T-helper 2 cell treated with Interferon-gamma antibody and Interleukin-4, amounts not matched to agents 5 μg/mL and 100 μg/mL, for 36 hours (primary cell): ENCODE data around the gene IFIT1B.
"Not testable (repeated sequence)": the region's sequence is repeated elsewhere in the genome, so short reads cannot be mapped to it uniquely, and the experiment has no call there.

Experiments used
- DNase-seq: peaks from one replicate; pipeline ENCODE4 v3.0.0; 2021; ENCODE audit warnings: low spot score
- H3K27ac Mint-ChIP-seq: one replicate; pipeline ENCODE4 v1.8.0; 2021; ENCODE audit warnings: mild to moderate bottlenecking, mixed read lengths
- H3K27me3 Mint-ChIP-seq: one replicate; pipeline ENCODE4 v1.8.0; 2021; ENCODE audit warnings: low read depth, mixed read lengths
- H3K36me3 Mint-ChIP-seq: one replicate; pipeline ENCODE4 v1.8.0; 2021; ENCODE audit warnings: low read depth, mixed read lengths
- H3K4me1 Mint-ChIP-seq: one replicate; pipeline ENCODE4 v1.8.0; 2021; ENCODE audit warnings: low read depth, mixed read lengths
- H3K4me3 Mint-ChIP-seq: one replicate; pipeline ENCODE4 v1.8.0; 2022; ENCODE audit warnings: mild to moderate bottlenecking, moderate library complexity, mixed read lengths
- H3K9me3 Mint-ChIP-seq: one replicate; pipeline ENCODE4 v1.8.0; 2021; ENCODE audit warnings: mixed read lengths

IFIT1B gene

DNA sequence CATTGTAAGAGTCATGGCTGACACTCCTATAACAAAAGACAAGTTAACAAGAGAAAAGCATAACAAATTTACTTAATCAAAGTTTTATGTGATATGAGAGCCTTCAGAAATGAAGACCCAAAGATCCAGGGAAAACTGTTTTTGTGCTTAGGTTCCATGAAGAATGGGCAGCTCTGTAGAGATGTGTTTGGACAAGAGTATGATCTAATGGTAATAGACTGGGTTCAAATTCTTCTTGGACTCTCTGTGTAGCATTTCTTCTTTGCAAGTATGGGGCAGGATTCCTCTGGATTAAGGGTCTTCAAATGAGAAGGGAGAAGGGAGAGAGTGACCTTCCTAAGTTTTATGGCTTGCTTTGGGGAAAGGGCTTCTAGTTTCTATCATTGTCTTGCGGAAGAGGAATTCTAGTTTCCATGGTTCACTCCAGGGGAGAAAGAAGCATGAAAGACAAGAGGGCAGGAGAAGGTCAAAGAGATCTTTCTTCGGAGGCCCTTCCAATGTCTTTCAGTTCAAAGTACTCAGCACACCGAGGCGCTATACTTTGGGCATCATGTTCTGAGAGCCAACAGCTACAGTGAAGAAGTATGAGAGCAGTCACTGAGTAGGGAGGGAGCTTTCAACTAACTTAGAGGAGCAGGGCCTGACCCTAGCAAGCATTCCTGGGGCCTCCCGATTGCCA is 34.6 kb upstream of the IFIT1B start:
- H3K4me1 Mint-ChIP-seq = no peaks in the 10 kb centered on the region

DNA sequence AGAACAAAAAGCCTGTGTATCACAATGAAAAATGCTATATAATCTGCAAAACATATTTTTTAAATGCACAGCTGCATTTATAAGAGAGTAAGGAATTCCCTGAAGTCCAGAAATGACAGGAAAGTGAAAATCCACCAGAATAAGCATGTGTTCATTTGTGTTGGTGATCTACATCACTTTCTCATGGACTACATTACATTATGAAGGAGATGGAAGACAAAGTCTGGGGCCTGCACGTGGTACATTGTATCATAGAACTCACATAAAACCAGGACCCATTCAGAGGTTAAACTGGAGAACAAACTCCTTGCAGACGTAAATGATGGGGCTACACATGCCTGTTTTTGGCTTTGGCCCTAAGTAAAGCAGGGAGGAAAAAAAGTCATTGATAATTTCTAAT is 33.7 kb upstream of the IFIT1B start:
- no peaks in the 10 kb centered on the region for H3K4me1 Mint-ChIP-seq
- H3K36me3 Mint-ChIP-seq = peaks cover 13% of the 10 kb centered on the region
- H3K4me3 Mint-ChIP-seq = no peak overlapping the region
- peaks cover 80% of the 10 kb centered on the region for H3K27me3 Mint-ChIP-seq
- DNase-seq = no peak
- H3K27ac Mint-ChIP-seq = no peak overlapping the region
- H3K9me3 Mint-ChIP-seq = no peaks in the 10 kb centered on the region

More for the DNA sequence above, 34.6 kb upstream of the IFIT1B start:
- no peak overlapping the region for H3K27ac Mint-ChIP-seq
- H3K36me3 Mint-ChIP-seq = peaks cover 22% of the 10 kb centered on the region
- DNase-seq = no peak
- no peak overlapping the region for H3K4me3 Mint-ChIP-seq
- no peaks in the 10 kb centered on the region for H3K9me3 Mint-ChIP-seq
- H3K27me3 Mint-ChIP-seq = peaks cover 80% of the 10 kb centered on the region

DNA sequence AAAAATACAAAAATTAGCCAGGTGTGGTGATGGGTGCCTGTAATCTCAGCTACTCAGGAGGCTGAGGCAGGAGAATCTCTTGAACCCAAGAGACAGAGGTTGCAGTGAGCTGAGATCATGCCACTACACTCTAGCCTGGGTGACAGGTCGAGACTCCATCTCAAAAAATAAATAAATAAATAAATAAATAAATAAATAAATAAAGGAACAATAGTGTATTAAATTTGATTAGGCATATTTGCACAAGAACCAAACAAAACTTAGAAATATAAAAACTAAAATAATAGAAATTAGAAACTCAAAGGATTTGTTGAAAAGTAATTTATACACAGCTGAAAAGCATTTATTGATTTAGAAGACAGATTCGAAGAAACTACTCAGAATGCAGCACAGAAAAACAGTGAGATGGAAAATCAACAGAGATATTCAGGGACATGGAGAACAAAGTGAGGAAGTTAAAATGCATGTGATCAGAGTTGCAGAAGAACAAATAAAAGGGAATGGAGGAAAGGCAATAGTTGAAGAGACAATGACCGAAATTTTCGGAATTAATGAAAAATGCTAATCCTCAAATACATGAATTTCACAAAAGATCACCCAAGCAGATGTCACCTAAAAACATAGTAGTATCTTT is 32.4 kb upstream of the IFIT1B start:
- peaks cover 1% of the 10 kb centered on the region for H3K4me1 Mint-ChIP-seq
- H3K4me3 Mint-ChIP-seq = no peak overlapping the region
- DNase-seq = no peak
- H3K9me3 Mint-ChIP-seq = no peaks in the 10 kb centered on the region
- peaks cover 80% of the 10 kb centered on the region for H3K27me3 Mint-ChIP-seq
- peaks cover 5% of the 10 kb centered on the region for H3K36me3 Mint-ChIP-seq
- H3K27ac Mint-ChIP-seq = no peak overlapping the region

GRCh38 chr10:89346405-89347254 is 31.2 kb upstream of the IFIT1B start:
- H3K4me3 Mint-ChIP-seq = no peak overlapping the region
- peaks cover 11% of the 10 kb centered on the region for H3K4me1 Mint-ChIP-seq
- no peak for DNase-seq
- H3K27me3 Mint-ChIP-seq = peaks cover 80% of the 10 kb centered on the region
- no peak overlapping the region for H3K27ac Mint-ChIP-seq
- H3K36me3 Mint-ChIP-seq = no peaks in the 10 kb centered on the region
- H3K9me3 Mint-ChIP-seq = no peaks in the 10 kb centered on the region

GRCh38 chr10:89347701-89348457 is 30.0 kb upstream of the IFIT1B start:
- H3K36me3 Mint-ChIP-seq = no peaks in the 10 kb centered on the region
- peaks cover 84% of the 10 kb centered on the region for H3K27me3 Mint-ChIP-seq

GRCh38 chr10:89348481-89348880 is 29.4 kb upstream of the IFIT1B start:
- no peaks in the 10 kb centered on the region for H3K9me3 Mint-ChIP-seq
- H3K27ac Mint-ChIP-seq = no peak overlapping the region
- H3K4me1 Mint-ChIP-seq = peaks cover 19% of the 10 kb centered on the region
- no peak for DNase-seq
- peaks cover 83% of the 10 kb centered on the region for H3K27me3 Mint-ChIP-seq
- no peaks in the 10 kb centered on the region for H3K36me3 Mint-ChIP-seq
- H3K4me3 Mint-ChIP-seq = no peak overlapping the region

More at GRCh38 chr10:89347701-89348457, 30.0 kb upstream of the IFIT1B start:
- no peak overlapping the region for H3K4me3 Mint-ChIP-seq
- DNase-seq = no peak
- peaks cover 19% of the 10 kb centered on the region for H3K4me1 Mint-ChIP-seq
- H3K9me3 Mint-ChIP-seq = no peaks in the 10 kb centered on the region
- H3K27ac Mint-ChIP-seq = no peak overlapping the region

- H3K4me1 Mint-ChIP-seq = peaks cover 19% of the 10 kb centered on the region
- no peaks in the 10 kb centered on the region for H3K36me3 Mint-ChIP-seq
- H3K27ac Mint-ChIP-seq = no peak overlapping the region
- H3K4me3 Mint-ChIP-seq = no peak overlapping the region
- H3K27me3 Mint-ChIP-seq = peaks cover 81% of the 10 kb centered on the region
- no peak for DNase-seq
- no peaks in the 10 kb centered on the region for H3K9me3 Mint-ChIP-seq
Observed at GRCh38 chr10:89348975-89349374, 28.9 kb upstream of the IFIT1B start.

DNA sequence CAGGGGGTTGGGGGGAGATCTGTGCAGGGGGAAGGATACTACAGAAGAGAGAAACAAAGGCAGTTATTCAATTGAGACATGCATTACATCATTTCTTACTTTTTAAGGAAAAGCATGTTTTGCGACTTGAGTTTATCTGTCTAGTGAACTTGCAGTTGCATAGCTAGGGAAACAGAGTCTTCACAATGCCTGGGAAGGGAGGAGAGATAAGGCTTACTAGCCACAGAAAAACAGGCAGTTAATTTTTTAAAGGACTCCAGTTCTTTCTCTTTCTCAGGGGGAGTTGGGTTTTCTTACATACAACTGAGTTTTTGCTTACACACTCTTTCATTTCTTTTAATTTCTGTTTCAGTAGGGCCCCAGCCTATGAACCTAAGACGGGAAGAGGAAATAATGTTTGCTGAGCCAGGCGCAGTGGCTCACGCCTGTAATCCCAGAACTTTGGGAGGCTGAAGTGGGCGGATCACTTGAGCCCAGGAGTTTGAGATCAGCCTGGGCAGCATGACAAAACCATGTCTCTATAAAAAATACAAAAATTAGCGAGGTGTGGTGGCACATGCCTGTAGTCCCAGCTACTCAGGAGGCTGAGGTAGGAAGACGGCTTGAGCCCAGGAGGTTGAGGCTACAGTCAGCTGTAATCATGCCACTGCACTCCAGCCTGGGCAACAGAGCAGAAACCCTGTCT is 27.1 kb upstream of the IFIT1B start:
- not testable (repeated sequence) for DNase-seq, H3K36me3 Mint-ChIP-seq, H3K9me3 Mint-ChIP-seq, H3K27ac Mint-ChIP-seq
- peaks cover 80% of the 10 kb centered on the region for H3K27me3 Mint-ChIP-seq
- peaks cover 19% of the 10 kb centered on the region for H3K4me1 Mint-ChIP-seq
- H3K4me3 Mint-ChIP-seq = peak overlapping the region; percentile 5

GRCh38 chr10:89351412-89351779 is 26.5 kb upstream of the IFIT1B start:
- Mint-ChIP-seq H3K4me3 (no peak overlapping the region), H3K27ac (no peak overlapping the region), H3K9me3 (no peaks in the 10 kb centered on the region), H3K36me3 (no peaks in the 10 kb centered on the region), H3K4me1 (peaks cover 19% of the 10 kb centered on the region), H3K27me3 (peaks cover 77% of the 10 kb centered on the region)
- DNase-seq = no peak

DNA sequence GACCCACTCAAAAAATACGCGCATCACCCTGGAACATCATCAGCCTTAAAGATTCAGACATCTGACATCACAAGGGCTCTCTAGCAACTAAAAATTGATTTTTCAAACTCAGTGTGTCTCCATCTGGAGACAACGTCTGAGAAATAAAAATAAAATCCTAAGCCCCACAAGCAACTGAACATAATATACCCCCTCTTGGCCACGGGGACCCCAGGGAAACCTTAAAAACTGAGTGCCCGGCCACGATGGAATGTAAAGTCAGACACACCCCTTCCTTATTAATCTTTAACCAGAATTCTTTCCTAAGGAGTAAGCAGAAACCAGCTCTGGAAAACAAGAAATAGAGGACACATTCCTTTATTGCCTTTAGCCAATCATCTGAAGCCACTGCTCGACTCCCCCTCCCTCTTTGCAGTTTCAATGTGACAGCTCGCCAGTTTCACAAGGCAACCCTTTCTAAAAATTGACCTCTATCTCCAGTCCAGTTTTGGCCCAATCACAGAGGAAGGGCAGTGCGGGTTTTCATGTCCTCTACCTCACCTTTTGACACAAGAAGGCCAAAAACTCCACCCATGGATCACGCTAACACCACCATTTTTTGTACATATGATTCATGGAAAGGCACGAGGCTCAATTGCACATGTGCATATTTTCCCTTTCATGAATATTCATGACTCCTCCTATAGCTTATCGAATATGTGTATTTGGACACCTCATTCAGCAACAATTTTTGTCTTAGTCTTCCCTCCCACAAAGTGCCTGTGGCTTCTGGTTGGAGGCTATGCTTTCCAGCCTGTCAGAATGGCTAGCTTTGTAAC is 25.9 kb upstream of the IFIT1B start:
- DNase-seq = no peak
- H3K9me3 Mint-ChIP-seq = no peaks in the 10 kb centered on the region
- peaks cover 76% of the 10 kb centered on the region for H3K27me3 Mint-ChIP-seq
- H3K4me1 Mint-ChIP-seq = peaks cover 19% of the 10 kb centered on the region
- no peak overlapping the region for H3K4me3 Mint-ChIP-seq
- H3K27ac Mint-ChIP-seq = no peak overlapping the region
- no peaks in the 10 kb centered on the region for H3K36me3 Mint-ChIP-seq

GRCh38 chr10:89352802-89353201 is 25.1 kb upstream of the IFIT1B start:
- Mint-ChIP-seq H3K36me3 (no peaks in the 10 kb centered on the region), H3K4me1 (peaks cover 19% of the 10 kb centered on the region), H3K4me3 (no peak overlapping the region), H3K9me3 (no peaks in the 10 kb centered on the region), H3K27ac (no peak overlapping the region), H3K27me3 (peaks cover 73% of the 10 kb centered on the region)
- no peak for DNase-seq

DNA sequence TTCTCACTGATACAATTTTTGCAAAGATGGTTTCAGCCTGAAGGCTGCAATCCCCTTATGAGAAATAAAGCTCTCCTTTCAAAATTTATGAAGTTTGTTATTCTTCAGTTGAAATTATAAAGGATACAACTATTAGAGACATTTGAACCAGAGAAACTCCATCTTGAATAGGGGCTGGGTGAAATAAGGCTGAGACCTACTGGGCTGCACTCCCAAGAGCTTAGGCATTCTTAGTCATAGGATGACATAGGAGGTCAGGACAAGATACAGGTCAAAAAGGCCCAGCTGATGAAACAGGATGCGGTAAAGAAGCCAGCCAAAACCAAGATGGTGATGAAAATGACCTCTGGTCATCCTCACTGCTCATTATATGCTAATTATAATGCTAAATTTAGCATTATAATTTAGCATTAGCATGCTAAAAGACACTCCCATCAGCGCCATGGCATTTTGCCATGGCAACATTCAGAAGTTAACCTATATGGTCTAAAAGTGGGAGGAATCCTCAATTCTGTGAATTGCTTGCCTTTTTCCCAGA is 22.4 kb upstream of the IFIT1B start:
- H3K9me3 Mint-ChIP-seq = no peaks in the 10 kb centered on the region
- H3K27me3 Mint-ChIP-seq = peaks cover 62% of the 10 kb centered on the region
- DNase-seq = no peak
- H3K4me1 Mint-ChIP-seq = peaks cover 18% of the 10 kb centered on the region
- no peak overlapping the region for H3K4me3 Mint-ChIP-seq
- H3K27ac Mint-ChIP-seq = no peak overlapping the region
- no peaks in the 10 kb centered on the region for H3K36me3 Mint-ChIP-seq
